ENCODE results near the gene ANXA6.

ANXA6 gene

GRCh38 chr5:151157426-151158286 lies at the start of gene ANXA6:
ANXA6 (minus strand) TSS chr5:151157779; CDS start chr5:151147901, 9,878 bp downstream.
- no peak for TF ChIP-seq CTCF (IDR thresholded peaks at IDR 0.05; ENCODE audit: low read depth, low read length, missing control alignments)
- no peak for DNase-seq (ENCODE audit: extremely low read depth, low read depth)

DNA sequence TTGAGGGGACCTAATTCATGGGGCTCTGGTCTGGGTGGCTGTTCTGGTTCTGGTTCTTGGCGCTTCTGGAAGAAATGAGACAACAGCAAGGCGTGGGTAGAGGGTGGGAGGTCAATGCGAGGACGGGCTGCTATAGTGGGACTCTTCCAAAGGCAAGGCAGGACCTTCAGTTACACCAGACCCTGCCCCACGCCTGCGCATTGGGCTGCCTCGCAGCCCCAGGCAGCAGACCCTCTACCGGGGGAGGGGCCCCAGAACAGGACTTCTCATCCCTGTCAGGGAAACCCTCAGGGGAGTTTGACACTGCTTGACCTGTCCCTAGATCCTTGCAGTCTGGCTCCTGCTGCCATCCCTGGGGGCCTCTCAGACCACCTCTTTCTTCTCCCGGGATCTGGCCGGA lies 47.8 kb upstream of the ANXA6 start:
- DNase-seq (ENCODE audit: extremely low read depth, low read depth) = no peak
- no peak overlapping the region for H3K4me3 ChIP-seq (replicated peaks; ENCODE audit: low read depth, low read length)
- TF ChIP-seq CTCF (IDR thresholded peaks at IDR 0.05; ENCODE audit: low read depth, low read length, missing control alignments) = no peak

More at GRCh38 chr5:151157426-151158286, at the start of gene ANXA6:
- peak within 1 kb of the TSS; percentile 68 for H3K4me3 ChIP-seq (replicated peaks; ENCODE audit: low read depth, low read length)

GRCh38 chr5:151204051-151204450 lies 46.5 kb upstream of the ANXA6 start:
- DNase-seq (ENCODE audit: extremely low read depth, low read depth) = no peak
- TF ChIP-seq CTCF (IDR thresholded peaks at IDR 0.05; ENCODE audit: low read depth, low read length, missing control alignments) = no peak
- H3K4me3 ChIP-seq (replicated peaks; ENCODE audit: low read depth, low read length) = no peak overlapping the region

DNA sequence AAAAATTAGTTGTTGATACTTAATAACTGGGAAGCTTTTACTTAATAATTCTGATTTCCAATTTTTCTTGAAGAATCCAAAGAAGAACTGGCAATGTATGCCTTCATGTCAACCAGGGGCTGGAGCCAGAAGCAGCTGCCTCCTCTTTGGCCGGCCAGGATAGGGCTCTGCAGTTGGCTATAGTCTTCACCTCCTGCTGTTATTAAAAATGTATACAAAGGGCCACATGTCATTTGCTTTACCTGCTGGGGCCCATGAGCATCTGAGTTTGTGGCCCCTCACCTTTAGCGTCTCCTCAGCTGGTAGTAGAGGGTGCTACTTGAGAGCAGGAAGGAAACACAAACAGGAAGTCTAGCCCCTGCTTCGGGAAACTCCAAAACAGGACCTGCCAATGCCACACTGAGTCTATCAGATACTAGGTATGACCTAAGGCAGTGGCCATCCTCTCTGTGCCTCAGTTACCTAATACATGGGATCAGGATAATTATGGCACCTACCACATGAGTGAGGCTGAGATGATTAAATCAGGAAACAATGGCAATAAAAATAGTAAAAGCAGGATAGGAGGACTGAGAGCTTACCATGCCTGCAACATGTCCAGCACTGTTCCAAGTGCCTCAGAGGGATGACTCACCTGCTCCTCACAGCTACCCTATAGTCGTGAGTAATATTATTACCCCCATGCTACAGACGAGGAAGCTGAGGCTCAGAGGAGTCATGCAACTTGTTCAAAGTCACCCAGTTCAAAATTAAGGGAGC lies 45.0 kb upstream of the ANXA6 start:
- DNase-seq (ENCODE audit: extremely low read depth, low read depth) = peak; percentile 61
- no peak for TF ChIP-seq CTCF (IDR thresholded peaks at IDR 0.05; ENCODE audit: low read depth, low read length, missing control alignments)

DNA sequence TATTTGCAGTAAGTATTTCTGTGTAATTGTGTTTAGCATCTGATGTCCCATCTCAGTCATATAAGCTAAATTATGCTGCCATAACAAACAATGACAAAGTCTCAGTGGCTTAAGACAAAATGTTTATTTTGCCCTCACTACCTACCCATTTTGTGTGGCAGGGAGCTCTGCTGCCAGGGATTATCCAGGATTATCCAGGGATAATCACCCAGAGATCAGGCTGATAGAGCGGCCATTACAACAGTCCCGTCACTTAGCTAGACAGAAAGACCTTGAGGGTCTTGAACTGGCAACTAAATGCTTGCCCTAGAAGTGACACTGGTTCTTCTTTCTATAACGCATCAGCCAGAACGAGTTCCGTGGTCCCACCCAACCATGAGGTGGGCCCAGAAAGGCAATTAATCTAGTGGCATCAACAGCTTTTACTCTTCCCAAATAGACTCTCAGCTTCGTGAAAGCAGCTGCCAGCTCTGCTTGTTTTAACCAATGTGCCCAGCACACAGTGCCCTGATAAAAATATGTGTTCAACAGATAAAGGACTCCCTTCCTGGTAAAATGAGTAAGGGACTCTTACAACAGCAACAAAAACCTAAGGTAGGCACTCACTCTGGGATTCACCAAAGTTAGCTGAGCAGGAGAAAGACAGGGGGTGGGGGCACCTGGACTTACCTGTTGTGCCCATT lies 43.5 kb upstream of the ANXA6 start:
- no peak overlapping the region for H3K4me3 ChIP-seq (replicated peaks; ENCODE audit: low read depth, low read length)
- DNase-seq (ENCODE audit: extremely low read depth, low read depth) = no peak
- no peak for TF ChIP-seq CTCF (IDR thresholded peaks at IDR 0.05; ENCODE audit: low read depth, low read length, missing control alignments)

More for the DNA sequence above, 45.0 kb upstream of the ANXA6 start:
- no peak overlapping the region for H3K4me3 ChIP-seq (replicated peaks; ENCODE audit: low read depth, low read length)

GRCh38 chr5:151199581-151200185 lies 42.1 kb upstream of the ANXA6 start:
- no peak for DNase-seq (ENCODE audit: extremely low read depth, low read depth)
- no peak overlapping the region for H3K4me3 ChIP-seq (replicated peaks; ENCODE audit: low read depth, low read length)
- no peak for TF ChIP-seq CTCF (IDR thresholded peaks at IDR 0.05; ENCODE audit: low read depth, low read length, missing control alignments)
